Neural cell (in vitro differentiated cells): ENCODE measurements around the gene PPP1R8. TPM values are rescaled to one million over a fixed set of nuclear protein-coding genes. Genes with fewer than 3 reads are reported as not detected.

Source experiments
- H2AFZ ChIP-seq: fragments of 200-600, 300-800 bp; sonication (generic), shearing (Covaris generic); 2 replicates; pipeline ENCODE4 v1.6.0; 2014; ENCODE audit warnings: low read depth, mild to moderate bottlenecking, antibody characterized with exemption, low read length, moderate library complexity
- H3F3A ChIP-seq: fragments of 200-600 bp; shearing (Covaris generic); 2 replicates; pipeline ENCODE4 v1.6.1; 2016; ENCODE audit warnings: mild to moderate bottlenecking, moderate library complexity, mixed read lengths, antibody characterized with exemption, low read length; ENCODE audit not compliant: insufficient read depth, poor library complexity, severe bottlenecking
- H3K27ac ChIP-seq: fragments of 200-600, 300-800 bp; sonication (generic), shearing (Covaris generic); 2 replicates; pipeline ENCODE4 v1.5.1; 2014; ENCODE audit warnings: mild to moderate bottlenecking, low read length, moderate library complexity
- H3K27me3 ChIP-seq: fragments of 300-800, 200-600 bp; sonication (generic), shearing (Covaris generic); 2 replicates; pipeline ENCODE4 v1.6.0; 2014; ENCODE audit warnings: mild to moderate bottlenecking, low read depth, low read length, moderate library complexity; ENCODE audit not compliant: insufficient read depth
- H3K36me3 ChIP-seq: fragments of 300-800, 200-600 bp; sonication (generic), shearing (Covaris generic); 2 replicates; pipeline ENCODE4 v1.5.1; 2014; ENCODE audit warnings: mild to moderate bottlenecking, antibody characterized with exemption, low read length, moderate library complexity; ENCODE audit not compliant: insufficient read depth
- H3K4me2 ChIP-seq: fragments of 300-800, 200-600 bp; sonication (generic), shearing (Covaris generic); 2 replicates; pipeline ENCODE4 v1.6.0; 2014; ENCODE audit warnings: mild to moderate bottlenecking, low read length
- H3K4me3 ChIP-seq: fragments of 300-800, 200-600 bp; sonication (generic), shearing (Covaris generic); 2 replicates; pipeline ENCODE4 v1.5.1; 2014; ENCODE audit warnings: mild to moderate bottlenecking, low read length, moderate library complexity
- H3K79me2 ChIP-seq: fragments of 200-600 bp; shearing (Covaris generic); replicated peaks from 2 replicates; pipeline ENCODE4 v1.6.0; 2014; ENCODE audit warnings: mild to moderate bottlenecking, low read length, moderate library complexity; ENCODE audit not compliant: insufficient read depth
- H3K9ac ChIP-seq: fragments of 300-800, 200-600 bp; sonication (generic), shearing (Covaris generic); 2 replicates; pipeline ENCODE4 v1.6.1; 2016; ENCODE audit warnings: mild to moderate bottlenecking, low read length, mixed read lengths
- H3K9me2 ChIP-seq: fragments of 200-600 bp; shearing (Covaris generic); 2 replicates; pipeline ENCODE4 v1.6.1; 2016; ENCODE audit warnings: mild to moderate bottlenecking, low read length, mixed read lengths; ENCODE audit not compliant: insufficient read depth
- H3K9me3 ChIP-seq: fragments of 200-600, 300-800 bp; sonication (generic), shearing (Covaris generic); 2 replicates; pipeline ENCODE4 v1.6.1; 2016; ENCODE audit warnings: mild to moderate bottlenecking, mixed run types, low read length, moderate library complexity, mixed read lengths
- H4K20me1 ChIP-seq: fragments of 200-600 bp; shearing (Covaris generic); 2 replicates; pipeline ENCODE4 v1.6.1; 2016; ENCODE audit warnings: mild to moderate bottlenecking, mixed run types; ENCODE audit not compliant: insufficient read depth
- EP300 ChIP-seq: fragments of 450-650 bp; conservative IDR thresholded peaks from 2 replicates; pipeline ENCODE4 v1.6.1; 2014; ENCODE audit warnings: antibody characterized with exemption, mild to moderate bottlenecking, moderate library complexity; ENCODE audit not compliant: poor library complexity, severe bottlenecking
- EZH2 ChIP-seq: fragments of 200-600, 300-800 bp; shearing (Covaris generic), sonication (generic); IDR thresholded peaks from 2 replicates; pipeline ENCODE4 v1.6.1; 2014; ENCODE audit warnings: antibody characterized with exemption, low read length, borderline replicate concordance, mild to moderate bottlenecking; ENCODE audit not compliant: insufficient read depth, poor library complexity, severe bottlenecking
- MXI1 ChIP-seq: fragments of 450-650 bp; conservative IDR thresholded peaks from 2 replicates; pipeline ENCODE4 v1.6.1; 2014; ENCODE audit warnings: antibody characterized with exemption, mild to moderate bottlenecking; ENCODE audit not compliant: poor library complexity, severe bottlenecking
- POLR2AphosphoS5 ChIP-seq: IDR thresholded peaks from 2 replicates; pipeline ENCODE4 v1.6.1; 2012
- RAD21 ChIP-seq: fragments of 450-650 bp; conservative IDR thresholded peaks from 2 replicates; pipeline ENCODE4 v1.6.1; 2014; ENCODE audit warnings: antibody characterized with exemption, mild to moderate bottlenecking, moderate library complexity
- SMC3 ChIP-seq: fragments of 450-650 bp; conservative IDR thresholded peaks from 2 replicates; pipeline ENCODE4 v1.6.1; 2014; ENCODE audit warnings: antibody characterized with exemption, mild to moderate bottlenecking, moderate library complexity; ENCODE audit not compliant: poor library complexity
- TAF1 ChIP-seq: IDR thresholded peaks from 2 replicates; pipeline ENCODE4 v1.6.1; 2012; ENCODE audit warnings: low read depth
- polyA plus RNA-seq: library from polyadenylated mRNA; depleted of rRNA; stranded (reverse); fragments of >200 nt; gene quantifications from 2 replicates; pipeline ENCODE4 v1.2.3, GENCODE V29; 2014
- TF ChIP-seq, protein P1 (sequence below): IDR thresholded peaks from 2 replicates; pipeline ENCODE4 v1.6.1; 2012; ENCODE audit warnings: borderline replicate concordance
- TF ChIP-seq, protein P2 (sequence below): fragments of 450-650 bp; IDR thresholded peaks from 2 replicates; pipeline ENCODE4 v1.5.1; 2014; ENCODE audit warnings: antibody characterized with exemption, mild to moderate bottlenecking, moderate library complexity; ENCODE audit not compliant: poor library complexity, severe bottlenecking

PPP1R8 gene
- polyA plus RNA-seq, 1 donor from 2014 or later, result 90.1 TPM

DNA sequence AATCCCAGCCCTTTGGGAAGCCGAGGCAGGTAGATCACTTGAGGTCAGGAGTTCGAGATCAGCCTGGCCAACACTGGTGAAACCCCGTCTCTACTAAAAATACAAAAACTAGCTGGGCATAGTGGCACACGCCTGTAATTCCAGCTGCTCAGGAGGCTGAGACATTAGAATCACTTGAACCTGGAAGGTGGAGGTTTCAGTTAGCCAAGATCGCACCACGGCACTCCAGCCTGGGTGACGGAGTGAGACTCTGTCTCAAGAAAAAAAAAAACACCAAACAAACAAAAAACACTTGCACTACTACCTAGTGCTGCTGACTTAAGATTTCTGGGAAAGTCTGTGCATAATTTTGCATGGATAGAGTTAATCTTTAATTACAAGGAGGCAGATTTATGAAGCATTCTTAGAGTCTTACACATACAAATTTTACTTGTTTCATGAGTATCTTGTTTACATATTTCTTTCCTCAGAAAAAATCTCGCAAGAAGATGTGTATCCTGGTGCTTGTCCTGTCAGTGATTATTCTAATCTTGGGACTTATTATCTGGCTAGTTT, 8.7 kb upstream of the PPP1R8 start:
- H3F3A ChIP-seq, result no peaks in the 10 kb centered on the region
- no peaks in the 10 kb centered on the region for H3K27me3 ChIP-seq
- TF ChIP-seq MXI1 (no peak), RAD21 (no peak), SMC3 (no peak), EZH2 (no peak), EP300 (no peak), POLR2AphosphoS5 (no peak), TAF1 (no peak)
- TF ChIP-seq, protein P1, sequence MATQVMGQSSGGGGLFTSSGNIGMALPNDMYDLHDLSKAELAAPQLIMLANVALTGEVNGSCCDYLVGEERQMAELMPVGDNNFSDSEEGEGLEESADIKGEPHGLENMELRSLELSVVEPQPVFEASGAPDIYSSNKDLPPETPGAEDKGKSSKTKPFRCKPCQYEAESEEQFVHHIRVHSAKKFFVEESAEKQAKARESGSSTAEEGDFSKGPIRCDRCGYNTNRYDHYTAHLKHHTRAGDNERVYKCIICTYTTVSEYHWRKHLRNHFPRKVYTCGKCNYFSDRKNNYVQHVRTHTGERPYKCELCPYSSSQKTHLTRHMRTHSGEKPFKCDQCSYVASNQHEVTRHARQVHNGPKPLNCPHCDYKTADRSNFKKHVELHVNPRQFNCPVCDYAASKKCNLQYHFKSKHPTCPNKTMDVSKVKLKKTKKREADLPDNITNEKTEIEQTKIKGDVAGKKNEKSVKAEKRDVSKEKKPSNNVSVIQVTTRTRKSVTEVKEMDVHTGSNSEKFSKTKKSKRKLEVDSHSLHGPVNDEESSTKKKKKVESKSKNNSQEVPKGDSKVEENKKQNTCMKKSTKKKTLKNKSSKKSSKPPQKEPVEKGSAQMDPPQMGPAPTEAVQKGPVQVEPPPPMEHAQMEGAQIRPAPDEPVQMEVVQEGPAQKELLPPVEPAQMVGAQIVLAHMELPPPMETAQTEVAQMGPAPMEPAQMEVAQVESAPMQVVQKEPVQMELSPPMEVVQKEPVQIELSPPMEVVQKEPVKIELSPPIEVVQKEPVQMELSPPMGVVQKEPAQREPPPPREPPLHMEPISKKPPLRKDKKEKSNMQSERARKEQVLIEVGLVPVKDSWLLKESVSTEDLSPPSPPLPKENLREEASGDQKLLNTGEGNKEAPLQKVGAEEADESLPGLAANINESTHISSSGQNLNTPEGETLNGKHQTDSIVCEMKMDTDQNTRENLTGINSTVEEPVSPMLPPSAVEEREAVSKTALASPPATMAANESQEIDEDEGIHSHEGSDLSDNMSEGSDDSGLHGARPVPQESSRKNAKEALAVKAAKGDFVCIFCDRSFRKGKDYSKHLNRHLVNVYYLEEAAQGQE, result no peak
- TF ChIP-seq, protein P2, sequence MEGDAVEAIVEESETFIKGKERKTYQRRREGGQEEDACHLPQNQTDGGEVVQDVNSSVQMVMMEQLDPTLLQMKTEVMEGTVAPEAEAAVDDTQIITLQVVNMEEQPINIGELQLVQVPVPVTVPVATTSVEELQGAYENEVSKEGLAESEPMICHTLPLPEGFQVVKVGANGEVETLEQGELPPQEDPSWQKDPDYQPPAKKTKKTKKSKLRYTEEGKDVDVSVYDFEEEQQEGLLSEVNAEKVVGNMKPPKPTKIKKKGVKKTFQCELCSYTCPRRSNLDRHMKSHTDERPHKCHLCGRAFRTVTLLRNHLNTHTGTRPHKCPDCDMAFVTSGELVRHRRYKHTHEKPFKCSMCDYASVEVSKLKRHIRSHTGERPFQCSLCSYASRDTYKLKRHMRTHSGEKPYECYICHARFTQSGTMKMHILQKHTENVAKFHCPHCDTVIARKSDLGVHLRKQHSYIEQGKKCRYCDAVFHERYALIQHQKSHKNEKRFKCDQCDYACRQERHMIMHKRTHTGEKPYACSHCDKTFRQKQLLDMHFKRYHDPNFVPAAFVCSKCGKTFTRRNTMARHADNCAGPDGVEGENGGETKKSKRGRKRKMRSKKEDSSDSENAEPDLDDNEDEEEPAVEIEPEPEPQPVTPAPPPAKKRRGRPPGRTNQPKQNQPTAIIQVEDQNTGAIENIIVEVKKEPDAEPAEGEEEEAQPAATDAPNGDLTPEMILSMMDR, result no peak
- H3K79me2 ChIP-seq, result no peaks in the 10 kb centered on the region
- no peaks in the 10 kb centered on the region for H4K20me1 ChIP-seq
- H2AFZ ChIP-seq, result no peak overlapping the region
- H3K4me2 ChIP-seq, result no peak overlapping the region
- no peak overlapping the region for H3K4me3 ChIP-seq
- H3K9me2 ChIP-seq, result no peaks in the 10 kb centered on the region
- H3K9ac ChIP-seq, result no peak overlapping the region
- H3K36me3 ChIP-seq, result no peaks in the 10 kb centered on the region
- H3K9me3 ChIP-seq, result no peaks in the 10 kb centered on the region
- no peak overlapping the region for H3K27ac ChIP-seq

DNA sequence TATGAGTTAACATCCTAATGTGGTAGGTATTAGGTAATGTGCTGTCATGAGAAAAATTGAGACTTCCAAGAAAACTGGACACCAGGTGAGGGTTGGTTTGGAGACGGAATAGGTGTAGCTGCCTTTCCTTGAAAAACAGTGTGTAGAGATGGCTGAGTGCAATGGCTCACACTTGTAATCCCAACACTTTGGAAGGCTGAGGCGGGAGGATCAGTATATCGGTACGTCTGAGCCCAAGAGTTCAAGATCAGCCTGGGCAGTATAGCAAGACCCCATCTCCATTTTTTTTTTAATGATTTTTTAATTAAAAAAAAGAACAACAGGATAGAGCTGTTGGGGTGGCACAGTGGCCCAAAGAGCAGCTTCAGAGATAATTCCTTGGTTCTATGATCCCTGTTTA, 6.8 kb upstream of the PPP1R8 start:
- Histone ChIP-seq H3K4me2 (no peak overlapping the region), H2AFZ (no peak overlapping the region), H3K36me3 (no peaks in the 10 kb centered on the region), H3K9ac (no peak overlapping the region), H3K9me3 (no peaks in the 10 kb centered on the region), H3K9me2 (no peaks in the 10 kb centered on the region), H4K20me1 (no peaks in the 10 kb centered on the region), H3K4me3 (no peak overlapping the region), H3K27ac (no peak overlapping the region), H3K27me3 (no peaks in the 10 kb centered on the region), H3K79me2 (no peaks in the 10 kb centered on the region), H3F3A (no peaks in the 10 kb centered on the region)
- TF ChIP-seq MXI1, result no peak
- TF ChIP-seq TAF1, result no peak
- no peak for TF ChIP-seq EP300
- TF ChIP-seq, protein P1, result no peak
- TF ChIP-seq, protein P2, result no peak
- TF ChIP-seq EZH2, result no peak
